Keratinocyte (primary cell): ENCODE results near the gene LDLR.

Source experiments
- CTCF ChIP-seq, 3 experiments: IDR thresholded peaks in 1 of 3; conservative IDR thresholded peaks in 1 of 3; optimal IDR thresholded peaks in 1 of 3; 2 replicates in 2 of 3; 3 replicates in 1 of 3; pipeline versions ENCODE3 to v1.5.1; 2011; ENCODE audit warnings: low read length in 3 of 3, mild to moderate bottlenecking in 3 of 3, moderate library complexity in 2 of 3, control low read depth in 1 of 3, inconsistent platforms in 1 of 3; ENCODE audit not compliant: insufficient read depth in 2 of 3; ENCODE audit errors: extremely low read depth in 1 of 3
- EZH2 ChIP-seq: IDR thresholded peaks from one replicate; pipeline ENCODE4 v1.6.1; 2012; ENCODE audit warnings: inconsistent platforms, mild to moderate bottlenecking, low read length, moderate library complexity

DNA sequence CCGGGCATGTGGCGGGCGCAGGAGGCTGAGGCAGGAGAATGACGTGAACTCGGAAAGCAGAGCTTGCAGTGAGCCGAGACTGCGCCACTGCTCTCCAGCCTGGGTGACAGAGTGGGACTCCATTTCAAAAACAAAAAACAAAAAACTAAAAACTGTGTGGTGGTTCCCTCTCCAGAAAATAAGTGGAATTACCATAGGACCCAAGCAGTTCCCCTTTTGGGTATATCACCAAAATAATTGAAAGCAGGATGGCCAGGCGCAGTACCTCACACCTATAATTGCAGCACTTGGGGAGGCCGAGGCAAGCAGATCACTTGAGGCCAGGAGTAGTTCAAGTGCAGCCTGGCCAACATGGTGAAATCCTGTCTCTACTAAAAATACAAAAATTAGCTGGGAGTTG is 15.7 kb upstream of the LDLR start:
- TF ChIP-seq CTCF (optimal IDR thresholded peaks at IDR 0.05 in 1 of 3, IDR thresholded peaks at IDR 0.05 in 1 of 3, conservative IDR thresholded peaks at IDR 0.05 in 1 of 3; ENCODE audit: extremely low read depth in 1 of 3, insufficient read depth in 2 of 3, low read length in 3 of 3), result no peak
- no peak for TF ChIP-seq EZH2
